Prostate gland (tissue), 2 donors: ENCODE measurements around the gene NDUFA13. TPM values are rescaled to one million over a fixed set of nuclear protein-coding genes. Genes with fewer than 3 reads are reported as not detected.

Experiments used
- DNase-seq: peaks from one replicate; pipeline ENCODE4 v3.0.0-alpha.2; 2019; ENCODE audit warnings: low spot score
- H3K27ac ChIP-seq, 2 donors: fragments of 200-600 bp; sonication (generic); 2 replicates each; pipeline ENCODE4 v1.5.1; 2017 to 2019
- H3K27me3 ChIP-seq: fragments of 200-600 bp; sonication (generic); replicated peaks from 2 replicates; pipeline ENCODE4 v1.5.1; 2019; ENCODE audit not compliant: insufficient read depth
- H3K36me3 ChIP-seq, 2 donors: fragments of 200-600 bp; sonication (generic); 1 replicate in 1 of 2; 2 replicates in 1 of 2; pipeline versions ENCODE4 v1.5.1 to v1.8.1; 2017 to 2019
- H3K4me1 ChIP-seq: fragments of 200-600 bp; sonication (generic); replicated peaks from 2 replicates; pipeline ENCODE4 v1.5.1; 2019
- H3K4me3 ChIP-seq, 2 donors: fragments of 200-600 bp; sonication (generic); 2 replicates each; pipeline ENCODE4 v1.5.1; 2017 to 2019
- H3K9me3 ChIP-seq: fragments of 200-600 bp; sonication (generic); 2 replicates; pipeline ENCODE4 v1.5.1; 2017
- CTCF ChIP-seq, 4 experiments: fragments of 200-600 bp in 2 of 4; fragments of 450-650 bp in 2 of 4; sonication (generic) in 2 of 4; IDR thresholded peaks; 1 replicate in 3 of 4; 2 replicates in 1 of 4; pipeline ENCODE4 v1.5.1; 2016 to 2019; ENCODE audit warnings: antibody characterized with exemption in 4 of 4, mild to moderate bottlenecking in 2 of 4, moderate library complexity in 2 of 4
- POLR2A ChIP-seq: fragments of 450-650 bp; IDR thresholded peaks from one replicate; pipeline ENCODE4 v1.6.1; 2016; ENCODE audit warnings: antibody characterized with exemption, mild to moderate bottlenecking
- POLR2AphosphoS5 ChIP-seq: sonication (generic); formaldehyde crosslinking; IDR thresholded peaks from one replicate; pipeline ENCODE4 v1.6.1; 2017; ENCODE audit warnings: antibody characterized with exemption
- WGBS: methylation state at CpG from one replicate; pipeline ENCODE4 v1.1.5; 2018; 5-methylcytosine and 5-hydroxymethylcytosine counted together
- intact Hi-C: fragments of 100-400 bp; cut with DNase I; formaldehyde crosslinking; loops from one replicate; pipeline ENCODE4 v1.14.2; 2022
- total RNA-seq, 2 donors: library from RNA; depleted of rRNA; stranded (reverse); fragments of >200 nt; gene quantifications; one replicate each; pipeline ENCODE4 v1.1.0, GENCODE V29; 2016

The NDUFA13 gene
- total RNA-seq, 2 donors from 2014 or later, result 46.0 to 57.4 TPM

GRCh38 chr19:19538785-19539166, 22.8 kb downstream of the NDUFA13 start:
- intact Hi-C loops, result no loop called here
- Histone ChIP-seq H3K9me3 (no peaks in the 10 kb centered on the region), H3K27ac (no peak overlapping the region), H3K27me3 (peaks cover 6% of the 10 kb centered on the region), H3K4me1 (peaks cover 8% of the 10 kb centered on the region), H3K4me3 (no peak overlapping the region), H3K36me3 (no peaks in the 10 kb centered on the region)
- no peak for DNase-seq
- TF ChIP-seq CTCF (IDR thresholded peaks at IDR 0.05), result no peak
- no peak for TF ChIP-seq POLR2AphosphoS5
- TF ChIP-seq POLR2A, result no peak
- 27% methylated on average over 7 of the region's 7 CpGs for WGBS

GRCh38 chr19:19539698-19540063, 23.7 kb downstream of the NDUFA13 start:
- Histone ChIP-seq H3K4me3 (no peak overlapping the region), H3K27me3 (peaks cover 6% of the 10 kb centered on the region), H3K4me1 (peaks cover 8% of the 10 kb centered on the region), H3K27ac (no peak overlapping the region), H3K36me3 (no peaks in the 10 kb centered on the region), H3K9me3 (no peaks in the 10 kb centered on the region)
- intact Hi-C loops, result no loop called here
- no peak for DNase-seq
- WGBS, result 50% methylated on average over 19 of the region's 19 CpGs
- TF ChIP-seq POLR2A, result no peak
- TF ChIP-seq CTCF (IDR thresholded peaks at IDR 0.05), result no peak
- TF ChIP-seq POLR2AphosphoS5, result no peak

- TF ChIP-seq CTCF (IDR thresholded peaks at IDR 0.05) (no peak), POLR2AphosphoS5 (no peak), POLR2A (no peak)
- Histone ChIP-seq H3K4me3 (no peak overlapping the region), H3K9me3 (no peaks in the 10 kb centered on the region), H3K27me3 (peaks cover 6% of the 10 kb centered on the region), H3K4me1 (peaks cover 8% of the 10 kb centered on the region), H3K27ac (no peak overlapping the region), H3K36me3 (no peaks in the 10 kb centered on the region)
- DNase-seq, result peak; percentile 53
- 15% methylated on average over 45 of the region's 74 CpGs for WGBS
- intact Hi-C loops, result no loop called here
Observed at GRCh38 chr19:19540064-19540714, 24.2 kb downstream of the NDUFA13 start.

- DNase-seq, result no peak
- H3K9me3 ChIP-seq, result no peaks in the 10 kb centered on the region
Observed at GRCh38 chr19:19540715-19541515, 24.9 kb downstream of the NDUFA13 start.

More at GRCh38 chr19:19540715-19541515, 24.9 kb downstream of the NDUFA13 start:
- intact Hi-C loops, result no loop called here
- Histone ChIP-seq H3K27me3 (peaks cover 6% of the 10 kb centered on the region), H3K4me3 (peak overlapping the region in 1 of 2 donors; percentile 5), H3K4me1 (peaks cover 8% of the 10 kb centered on the region), H3K27ac (no peak overlapping the region), H3K36me3 (no peaks in the 10 kb centered on the region)
- 5% methylated on average over 42 of the region's 45 CpGs for WGBS
- TF ChIP-seq POLR2A (no peak), CTCF (IDR thresholded peaks at IDR 0.05) (no peak), POLR2AphosphoS5 (no peak)
